T-helper 22 cell (primary cell): ENCODE measurements around the gene DDX60.
"Not testable (repeated sequence)": the region's sequence is repeated elsewhere in the genome, so short reads cannot be mapped to it uniquely, and the experiment has no call there.

Experiments
- DNase-seq: peaks from one replicate; pipeline ENCODE4 v3.0.0-alpha.2; 2020; ENCODE audit warnings: low read depth

DDX60 gene, protein sequence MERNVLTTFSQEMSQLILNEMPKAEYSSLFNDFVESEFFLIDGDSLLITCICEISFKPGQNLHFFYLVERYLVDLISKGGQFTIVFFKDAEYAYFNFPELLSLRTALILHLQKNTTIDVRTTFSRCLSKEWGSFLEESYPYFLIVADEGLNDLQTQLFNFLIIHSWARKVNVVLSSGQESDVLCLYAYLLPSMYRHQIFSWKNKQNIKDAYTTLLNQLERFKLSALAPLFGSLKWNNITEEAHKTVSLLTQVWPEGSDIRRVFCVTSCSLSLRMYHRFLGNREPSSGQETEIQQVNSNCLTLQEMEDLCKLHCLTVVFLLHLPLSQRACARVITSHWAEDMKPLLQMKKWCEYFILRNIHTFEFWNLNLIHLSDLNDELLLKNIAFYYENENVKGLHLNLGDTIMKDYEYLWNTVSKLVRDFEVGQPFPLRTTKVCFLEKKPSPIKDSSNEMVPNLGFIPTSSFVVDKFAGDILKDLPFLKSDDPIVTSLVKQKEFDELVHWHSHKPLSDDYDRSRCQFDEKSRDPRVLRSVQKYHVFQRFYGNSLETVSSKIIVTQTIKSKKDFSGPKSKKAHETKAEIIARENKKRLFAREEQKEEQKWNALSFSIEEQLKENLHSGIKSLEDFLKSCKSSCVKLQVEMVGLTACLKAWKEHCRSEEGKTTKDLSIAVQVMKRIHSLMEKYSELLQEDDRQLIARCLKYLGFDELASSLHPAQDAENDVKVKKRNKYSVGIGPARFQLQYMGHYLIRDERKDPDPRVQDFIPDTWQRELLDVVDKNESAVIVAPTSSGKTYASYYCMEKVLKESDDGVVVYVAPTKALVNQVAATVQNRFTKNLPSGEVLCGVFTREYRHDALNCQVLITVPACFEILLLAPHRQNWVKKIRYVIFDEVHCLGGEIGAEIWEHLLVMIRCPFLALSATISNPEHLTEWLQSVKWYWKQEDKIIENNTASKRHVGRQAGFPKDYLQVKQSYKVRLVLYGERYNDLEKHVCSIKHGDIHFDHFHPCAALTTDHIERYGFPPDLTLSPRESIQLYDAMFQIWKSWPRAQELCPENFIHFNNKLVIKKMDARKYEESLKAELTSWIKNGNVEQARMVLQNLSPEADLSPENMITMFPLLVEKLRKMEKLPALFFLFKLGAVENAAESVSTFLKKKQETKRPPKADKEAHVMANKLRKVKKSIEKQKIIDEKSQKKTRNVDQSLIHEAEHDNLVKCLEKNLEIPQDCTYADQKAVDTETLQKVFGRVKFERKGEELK (N-terminal part only)

DNA sequence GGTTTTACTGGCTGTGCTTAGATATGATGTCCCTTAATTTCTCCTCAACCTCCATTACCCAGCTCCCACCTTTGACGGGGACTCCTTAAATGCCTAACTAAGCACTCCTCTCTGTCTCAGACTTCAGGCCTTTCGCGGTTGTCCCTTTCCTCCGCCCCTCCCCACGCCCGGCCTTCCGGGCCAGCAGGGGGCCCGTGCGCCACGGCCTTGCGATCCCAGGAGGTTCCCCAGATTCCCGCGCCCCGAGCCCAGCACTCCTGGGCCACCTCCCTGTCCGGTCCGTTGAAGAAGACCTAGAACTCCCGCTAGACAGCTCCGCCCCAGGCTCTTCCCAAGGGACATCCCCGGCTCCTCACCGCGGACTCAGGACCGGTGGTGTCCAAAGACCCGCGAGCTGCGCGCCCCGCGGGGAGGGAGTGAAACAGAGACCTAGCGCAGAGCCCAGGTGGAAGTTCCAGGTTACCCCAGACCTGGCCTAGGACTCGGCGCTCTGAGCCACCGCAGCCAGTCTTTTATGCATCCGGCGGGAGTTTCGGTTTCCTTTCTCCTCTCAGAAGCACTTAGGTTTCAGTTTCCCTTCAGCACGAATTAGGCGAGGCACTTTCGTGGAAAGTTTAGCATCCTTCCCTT is at the start of gene DDX60:
Gene DDX60 (minus strand): TSS at position 487 of the 630 bp plus-strand sequence. CDS start 7,493 bp downstream, outside the sequence.
- peak; percentile 73 for DNase-seq

DNA sequence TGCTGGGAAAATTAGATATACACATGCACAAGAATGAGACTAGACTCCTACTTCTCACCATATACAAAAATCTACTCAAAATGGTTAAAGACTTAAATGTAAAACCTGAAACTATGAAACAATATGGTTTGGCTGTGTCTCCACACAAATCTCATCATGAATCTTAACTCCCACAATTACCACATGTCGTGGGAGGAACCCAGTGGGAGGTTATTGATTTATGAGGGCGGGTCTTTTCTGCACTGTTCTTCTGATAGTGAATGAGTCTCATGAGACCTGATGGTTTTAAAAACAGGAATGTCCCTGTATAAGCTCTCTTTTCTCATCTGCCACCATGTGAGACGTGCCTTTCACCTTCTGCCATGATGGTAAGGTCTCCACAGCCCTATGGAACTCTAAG is 48.5 kb upstream of the DDX60 start:
- DNase-seq = no peak

DNA sequence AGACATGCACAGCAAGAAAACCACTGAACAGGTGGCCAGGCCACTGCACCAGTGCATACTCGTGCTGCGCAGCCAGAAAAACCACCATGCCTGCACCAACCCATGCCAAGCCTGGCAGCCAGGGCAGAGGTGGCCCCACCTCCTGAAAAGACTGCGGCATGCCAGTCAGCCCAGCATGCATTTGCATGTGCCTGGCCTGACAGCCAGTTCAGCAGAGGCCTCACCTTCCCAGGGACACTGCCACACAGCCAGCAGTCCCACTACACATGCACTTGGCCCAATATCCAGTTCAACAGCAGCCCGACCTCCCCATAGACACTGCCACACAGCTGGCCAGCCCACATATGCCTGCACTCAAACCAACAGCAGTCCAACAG is 43.5 kb upstream of the DDX60 start:
- DNase-seq = no peak

DNA sequence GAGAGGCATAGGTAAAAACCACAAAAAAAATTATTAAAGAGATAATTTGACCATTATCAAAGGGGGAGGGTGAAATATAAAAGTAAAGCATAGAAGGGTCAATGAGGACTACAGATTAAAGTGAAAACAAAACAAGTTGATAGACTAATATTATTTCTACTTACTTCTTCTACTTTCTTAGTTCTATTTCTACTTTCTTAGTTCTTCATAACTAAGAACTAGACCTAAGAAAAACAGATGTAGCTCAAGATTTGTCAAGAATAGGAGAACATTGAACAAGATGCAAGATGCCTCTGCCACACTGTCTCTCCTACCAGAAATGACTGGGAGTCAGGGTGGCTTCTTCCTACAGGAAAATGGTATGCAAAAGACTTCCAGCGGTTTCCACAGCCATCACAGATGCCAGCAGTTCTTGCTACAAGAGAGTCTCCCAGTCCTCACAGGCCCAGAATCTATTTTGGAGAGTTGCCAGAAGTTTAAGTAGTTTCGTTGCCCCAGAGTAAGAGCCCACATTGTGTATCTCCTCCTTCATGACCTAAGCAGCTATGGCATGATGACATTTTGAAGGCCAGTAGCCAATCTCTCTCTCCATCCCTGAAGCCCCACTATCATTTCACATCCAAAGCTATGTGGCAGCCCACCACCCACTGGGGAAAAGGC is 42.9 kb upstream of the DDX60 start:
- no peak for DNase-seq

DNA sequence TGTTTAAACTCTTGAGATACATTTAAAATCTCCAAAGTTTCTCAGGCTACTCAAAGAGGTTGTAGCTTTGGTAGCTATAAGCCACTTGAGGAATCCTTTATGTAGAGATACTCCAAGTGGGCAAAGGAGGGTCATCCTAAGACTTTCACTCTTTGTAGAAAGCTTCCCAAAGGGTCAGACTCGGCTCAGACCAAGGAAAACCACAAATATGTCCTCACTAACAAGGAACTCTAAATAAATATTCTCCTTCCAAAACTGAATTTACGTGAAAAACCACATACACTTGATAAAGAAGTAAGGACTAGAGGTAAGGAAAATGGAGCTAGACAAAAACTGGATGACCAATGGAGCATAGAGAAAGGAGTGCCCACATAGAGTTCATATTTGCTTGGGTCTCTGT is 41.7 kb upstream of the DDX60 start:
- no peak for DNase-seq

DNA sequence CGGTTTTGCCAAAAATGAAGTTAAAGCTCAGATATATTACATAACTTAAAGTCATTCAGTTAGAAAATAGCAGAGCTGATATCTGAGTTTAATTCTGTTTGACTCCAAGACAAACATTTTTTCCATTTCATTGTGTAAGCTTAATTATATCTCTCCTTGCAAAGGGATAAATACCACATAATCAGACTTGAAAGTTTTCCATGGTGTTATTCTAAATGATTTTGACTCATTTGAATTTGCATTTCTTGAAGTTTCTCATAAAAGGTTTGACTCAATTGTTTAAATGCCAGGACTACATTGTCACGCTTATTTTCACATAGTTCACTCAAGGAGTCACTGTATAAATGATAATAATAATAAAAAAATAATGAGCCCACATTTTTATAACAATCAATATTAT is 39.4 kb upstream of the DDX60 start:
- DNase-seq = no peak

DNA sequence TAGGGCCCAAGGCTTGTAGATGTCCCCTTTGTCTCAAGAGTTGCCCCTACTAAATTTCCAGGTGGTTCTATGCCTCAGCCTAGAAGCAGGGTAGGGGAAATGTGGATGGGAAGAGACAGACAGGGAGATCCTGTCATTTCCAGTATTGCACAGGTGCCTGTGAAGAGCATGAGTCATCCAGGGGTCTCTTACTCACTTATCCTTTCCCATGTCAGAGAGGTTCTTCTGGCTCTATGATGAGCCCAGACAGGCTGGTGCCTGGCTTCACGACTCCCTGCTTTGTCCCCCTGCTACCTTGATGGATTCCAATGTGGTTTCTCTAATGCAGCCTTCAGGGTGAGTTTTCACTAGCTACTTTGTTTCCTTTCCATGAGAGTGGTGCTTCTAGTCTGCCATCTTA is 35.2 kb upstream of the DDX60 start:
- DNase-seq = no peak

DNA sequence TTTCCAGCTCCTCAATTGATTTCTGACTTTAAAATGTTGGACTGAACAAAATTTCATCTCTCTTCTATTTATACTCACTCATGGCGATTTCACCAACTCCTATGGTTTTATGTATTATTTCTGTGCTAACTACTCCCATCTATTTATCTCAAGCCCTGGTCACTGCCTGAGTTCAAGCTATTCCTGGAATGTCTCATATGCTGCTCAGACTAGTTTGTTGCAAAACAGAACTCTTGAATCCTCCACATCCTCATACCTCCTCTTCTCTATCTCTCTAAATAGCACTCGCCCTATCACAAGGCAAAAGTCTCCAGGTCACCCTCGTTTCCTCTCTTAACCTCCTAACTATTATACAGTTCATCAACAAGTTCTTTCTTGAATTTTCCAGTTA is 19.0 kb upstream of the DDX60 start:
- no peak for DNase-seq

DNA sequence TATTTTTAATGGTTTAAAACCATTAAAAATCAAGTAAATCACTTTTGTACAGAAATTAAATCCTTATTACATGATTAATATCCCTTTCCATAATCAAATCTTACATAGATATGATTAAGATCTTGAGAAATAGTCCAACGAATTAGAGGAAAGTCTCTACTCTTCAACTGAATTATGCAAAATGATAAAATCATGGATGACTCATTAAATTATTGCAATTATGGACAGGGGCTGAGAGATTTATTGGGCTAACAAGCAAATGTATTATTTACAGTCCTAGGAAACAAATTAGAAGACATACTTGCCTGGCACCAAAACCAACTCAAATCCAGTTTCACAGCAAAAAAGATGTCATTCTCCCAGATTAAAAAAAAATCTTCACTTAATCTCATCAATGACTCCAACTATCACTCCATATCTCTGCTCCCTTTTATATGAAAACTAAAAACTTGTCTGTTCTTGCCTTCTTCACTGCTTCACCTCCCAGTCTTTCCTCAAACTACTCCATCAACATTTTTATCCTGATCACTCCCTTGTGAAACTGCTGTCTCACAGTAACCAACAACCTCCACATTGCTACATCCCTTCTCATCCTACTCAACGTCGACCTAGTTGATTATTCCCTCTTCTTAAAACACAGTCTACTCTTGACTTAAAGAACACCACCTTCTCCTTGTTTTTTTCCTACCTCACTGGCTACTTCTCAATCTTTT is 18.4 kb upstream of the DDX60 start:
- DNase-seq = no peak

DNA sequence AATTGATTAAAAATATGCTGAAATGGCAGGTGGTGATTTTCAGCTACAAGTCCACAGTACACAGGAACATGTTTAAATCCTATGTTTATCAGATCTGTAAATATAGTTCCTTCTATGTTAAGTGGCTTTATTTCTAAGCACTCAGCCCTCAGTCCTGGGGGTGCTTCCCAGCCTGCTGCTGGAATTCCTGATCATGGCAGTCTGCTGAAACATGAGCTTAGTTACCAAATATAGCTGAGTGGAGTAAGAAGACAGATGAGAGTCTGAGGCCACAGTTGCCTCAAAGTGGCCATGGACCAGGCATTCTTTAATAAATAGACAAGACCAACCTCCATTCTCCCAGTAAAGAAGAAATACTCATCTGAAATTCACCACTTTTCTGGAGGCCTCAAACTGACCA is 17.1 kb upstream of the DDX60 start:
- DNase-seq = no peak

DNA sequence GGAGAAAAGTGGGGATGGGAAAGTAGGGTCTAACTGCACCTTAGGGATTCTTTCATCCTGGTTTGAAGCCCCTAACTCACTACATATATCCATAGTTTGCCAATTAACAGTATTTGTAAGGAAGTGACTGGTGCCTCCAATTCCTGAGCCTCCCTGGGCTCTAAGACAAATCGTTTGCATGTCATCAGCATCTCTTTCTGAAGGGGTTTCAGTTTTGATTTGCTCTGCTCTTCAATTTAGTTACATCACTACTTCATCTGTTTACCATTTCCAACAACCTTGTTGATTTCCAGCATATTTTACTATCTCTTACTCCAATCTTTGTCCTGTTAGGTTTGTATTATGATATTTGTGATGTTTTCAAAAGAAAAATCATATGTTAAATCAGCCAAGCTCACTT is 15.5 kb upstream of the DDX60 start:
- DNase-seq = no peak

DNA sequence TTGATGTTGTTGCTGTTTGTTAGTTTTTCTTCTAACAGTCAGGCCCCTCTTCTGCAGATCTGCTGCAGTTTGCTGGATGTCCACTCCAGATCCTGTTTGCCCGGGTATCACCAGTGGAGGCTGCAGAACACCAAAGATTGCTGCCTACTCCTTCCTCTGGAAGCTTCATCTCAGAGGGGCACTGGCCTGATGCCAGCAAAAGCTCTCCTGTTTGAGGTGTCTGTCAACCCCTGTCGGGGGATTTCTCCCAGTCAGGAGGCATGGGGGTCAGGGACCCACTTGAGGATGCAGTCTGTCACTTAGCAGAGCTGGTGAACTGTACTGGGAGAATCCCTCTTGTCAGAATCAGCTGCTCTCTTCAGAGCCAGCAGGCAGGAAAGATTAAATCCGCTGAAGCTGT is 12.0 kb upstream of the DDX60 start:
- not testable (repeated sequence) for DNase-seq

DNA sequence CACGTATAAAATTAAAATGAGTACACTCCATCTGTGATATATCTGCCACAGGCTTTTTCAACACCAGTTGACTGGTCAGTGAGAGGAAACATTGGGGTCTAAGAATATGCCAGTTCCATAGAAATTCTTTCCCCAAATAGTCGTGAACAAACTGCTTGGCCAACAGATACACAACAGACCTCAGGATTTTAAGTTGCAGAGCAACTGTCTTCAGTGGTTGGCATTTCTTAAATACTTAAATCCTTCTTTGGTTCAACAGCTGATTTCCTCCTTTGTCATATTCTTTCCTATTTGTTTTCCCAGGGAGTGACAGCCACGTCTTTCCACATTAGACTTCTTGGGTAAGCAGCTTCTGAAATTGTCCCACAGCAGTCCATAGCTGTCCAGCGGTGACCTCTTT is 7.0 kb upstream of the DDX60 start:
- no peak for DNase-seq

DNA sequence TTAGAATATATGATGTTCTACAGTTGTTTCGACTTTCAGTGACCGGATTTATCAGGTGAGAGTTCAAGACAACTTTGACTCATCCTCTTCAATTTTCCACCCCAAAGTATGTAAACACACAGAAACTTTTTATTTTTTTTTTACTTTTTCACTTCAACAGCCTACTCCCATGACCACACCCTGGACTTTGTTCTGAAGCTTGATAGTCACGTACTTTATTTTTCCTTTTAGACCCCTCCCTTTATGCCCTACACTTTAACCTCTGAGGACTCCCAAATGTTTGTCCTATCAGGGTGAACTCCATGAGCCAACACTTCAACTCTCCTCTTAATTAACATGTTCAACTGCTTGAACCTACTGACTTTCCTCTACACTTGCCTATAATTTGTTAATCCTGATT is 2.5 kb upstream of the DDX60 start:
- DNase-seq = no peak

DNA sequence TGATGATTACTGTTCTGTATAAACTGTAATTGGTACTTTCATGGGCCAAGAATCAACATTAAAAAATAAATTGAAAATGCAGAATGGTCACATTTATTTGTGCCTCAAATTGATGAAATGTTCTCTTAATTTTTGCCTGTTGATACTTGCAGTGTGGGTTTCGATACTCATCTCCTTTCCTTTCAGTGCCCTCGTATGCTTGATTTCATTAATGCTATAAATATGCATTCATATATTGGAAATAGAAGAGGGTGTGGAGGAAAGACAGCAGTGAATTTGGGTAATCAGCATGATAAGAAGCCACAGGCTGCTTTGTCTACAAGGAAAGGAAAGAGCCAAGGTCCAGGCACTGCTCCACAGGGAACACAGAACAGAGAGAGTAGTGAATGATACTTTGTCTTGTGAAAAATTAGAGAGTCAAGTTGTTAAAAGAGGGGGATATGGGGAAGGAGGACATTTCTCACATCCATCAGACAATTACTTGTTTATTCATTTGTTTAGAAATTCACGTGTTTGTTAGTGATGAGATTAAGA is 1.0 kb upstream of the DDX60 start:
- no peak for DNase-seq

DNA sequence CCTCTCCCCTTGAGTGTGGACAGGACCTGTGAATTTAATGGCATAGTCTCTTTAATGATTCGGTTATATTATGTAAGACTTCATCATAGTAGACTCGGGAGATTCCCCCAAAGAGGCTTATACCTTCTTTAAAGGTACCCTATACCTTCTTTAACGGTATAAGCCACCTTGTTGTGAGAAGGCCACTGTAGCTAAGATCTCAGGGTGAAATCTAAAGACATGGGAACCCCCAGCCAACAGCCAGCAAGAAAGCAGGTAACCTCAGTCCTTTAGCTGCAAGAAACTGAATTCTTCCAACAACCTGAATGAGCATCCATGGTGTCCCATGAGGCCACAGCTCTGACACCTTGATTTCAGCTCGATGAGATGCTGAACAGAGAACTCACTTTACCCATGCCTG is 931 bp downstream of the DDX60 start:
- no peak for DNase-seq

DNA sequence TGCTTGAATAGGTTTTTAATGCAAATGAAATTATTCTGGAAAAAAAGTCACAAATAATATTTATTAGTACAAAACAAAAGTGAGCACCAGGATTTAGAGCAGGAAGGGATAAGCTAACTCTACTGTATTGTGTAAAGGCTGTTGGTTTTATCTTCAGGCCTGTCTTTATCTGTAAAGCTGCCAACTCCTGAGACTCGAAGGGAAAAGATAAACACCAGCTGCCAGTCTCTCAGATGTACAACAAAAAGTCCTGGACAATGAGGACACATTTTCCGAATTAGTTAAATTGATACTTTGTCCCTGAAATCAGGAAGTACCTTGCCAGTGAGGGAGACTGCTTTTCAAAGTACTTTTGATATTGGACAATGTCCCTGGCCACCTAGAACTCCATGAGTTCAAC is 8.8 kb downstream of the DDX60 start:
- DNase-seq = no peak

DNA sequence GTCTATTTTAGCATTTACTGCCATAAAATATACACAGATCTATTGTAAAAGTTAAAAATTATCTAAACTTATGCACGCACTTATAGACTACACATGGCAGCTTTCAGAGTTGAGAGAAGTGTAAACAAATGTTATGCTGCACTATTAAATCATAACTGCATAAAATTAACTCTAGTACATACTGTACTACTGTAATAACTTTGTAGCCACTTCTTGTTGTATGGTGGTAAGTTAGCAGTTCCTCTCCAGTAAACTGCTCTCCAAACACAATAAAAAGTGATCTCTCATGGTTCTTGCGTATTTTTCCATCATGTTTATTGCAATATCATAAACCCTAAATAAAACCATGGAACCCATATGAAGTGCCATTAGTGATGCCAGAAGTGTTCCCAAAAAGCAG is 9.6 kb downstream of the DDX60 start:
- no peak for DNase-seq

DNA sequence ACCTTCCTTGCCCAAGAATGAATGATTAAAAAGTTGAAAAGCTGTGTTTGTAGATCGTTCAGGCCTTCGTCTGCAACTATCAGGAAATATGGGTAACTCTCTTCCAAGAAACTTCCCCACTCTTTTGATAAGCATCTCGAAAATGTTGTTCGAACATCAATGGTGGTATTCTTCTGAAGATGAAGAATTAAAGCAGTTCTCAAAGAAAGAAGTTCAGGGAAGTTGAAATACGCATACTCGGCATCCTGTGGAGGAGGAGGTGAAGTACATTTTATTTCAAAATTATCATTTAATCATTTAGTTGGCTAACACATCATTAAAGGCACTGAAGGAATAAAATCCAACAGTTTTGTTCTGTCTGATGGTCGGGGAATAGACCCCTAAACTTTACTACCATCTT is 12.1 kb downstream of the DDX60 start:
- DNase-seq = no peak

DNA sequence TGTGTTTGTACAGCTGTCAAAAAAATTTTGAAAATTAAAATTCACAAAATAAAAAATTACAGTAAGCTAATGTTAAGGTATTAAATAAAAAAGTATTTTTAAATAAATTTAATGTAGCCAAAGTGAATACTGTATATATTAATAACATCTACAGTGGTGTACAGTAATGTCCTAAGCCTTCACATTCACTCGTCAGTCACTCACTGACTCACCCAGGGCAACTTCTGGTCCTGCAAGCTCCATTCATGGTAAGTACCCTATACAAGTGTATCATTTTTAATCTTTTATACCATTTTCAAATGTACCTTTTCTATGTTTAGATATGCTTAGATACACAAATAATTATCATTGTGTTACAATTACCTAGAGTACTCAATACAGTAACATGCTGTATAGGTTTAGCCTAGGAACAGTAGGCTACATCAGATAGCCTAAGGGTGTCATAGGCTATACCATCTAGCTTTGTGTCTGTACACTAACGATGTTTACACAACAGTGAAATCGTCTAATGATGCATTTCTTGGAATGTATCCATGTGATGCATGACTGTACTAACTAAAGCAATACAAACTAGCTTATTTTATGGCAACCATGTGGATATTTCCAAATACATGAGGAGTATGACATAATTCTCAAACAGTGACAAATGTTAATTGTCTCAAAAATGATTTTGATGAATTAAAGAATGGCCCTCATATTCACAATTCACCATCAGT is 13.7 kb downstream of the DDX60 start:
- no peak for DNase-seq
